ENCODE results near the gene MDGA2. TPM values are rescaled to one million over a fixed set of nuclear protein-coding genes. Genes with fewer than 3 reads are reported as not detected.

The MDGA2 gene
- total and polyA plus RNA-seq, 2 of the 4 experiments (the other 2 are of a cell fraction) = 0.02 TPM; not detected in 1

GRCh38 chr14:47189911-47190484 is 485.4 kb downstream of the MDGA2 start:
- no TSS peak for BruUV-seq (replicated peaks)
- no peak for ATAC-seq (ENCODE audit: low read depth)

More at GRCh38 chr14:47189911-47190484, 485.4 kb downstream of the MDGA2 start:
- H4K5ac ChIP-seq (ENCODE audit: low read depth, low read length) = no peak overlapping the region
- H3K79me1 ChIP-seq (ENCODE audit: low read depth in 1 of 2, low read length in 2 of 2) = no peaks in the 10 kb centered on the region
- H3K14ac ChIP-seq (replicated peaks; ENCODE audit: low read depth, low read length) = no peak overlapping the region
- TF ChIP-seq BHLHE40 (IDR thresholded peaks at IDR 0.05; ENCODE audit: low read depth, low read length) (no peak), CHD1 (IDR thresholded peaks at IDR 0.05; ENCODE audit: low read depth, low read length) (no peak), RFX5 (IDR thresholded peaks at IDR 0.05; ENCODE audit: low read depth, low read length) (no peak), MAFK (IDR thresholded peaks at IDR 0.05; ENCODE audit: low read depth, low read length) (no peak), CEBPB (IDR thresholded peaks at IDR 0.05; ENCODE audit: low read depth, low read length) (no peak), USF2 (IDR thresholded peaks at IDR 0.05; ENCODE audit: low read depth, low read length) (no peak), FOS (IDR thresholded peaks at IDR 0.05; ENCODE audit: low read depth, low read length) (no peak), POLR2A (IDR thresholded peaks at IDR 0.05; ENCODE audit: low read depth, low read length) (no peak)
- H3K4ac ChIP-seq (ENCODE audit: low read depth, low read length) = no peak overlapping the region
- ChIA-PET CTCF (no interaction called here), POLR2A (ENCODE audit: unreplicated experiment) (no interaction called here)
- dilution Hi-C loops (cut with HindIII; ENCODE audit: low sequenced_read_pairs, unreplicated experiment) (no loop called here), intact Hi-C loops (cut with micrococcal nuclease) (no loop called here), in situ Hi-C loops (cut with MboI; ENCODE audit: low sequenced_read_pairs) (no loop called here)
- no peak for DNase-seq
- H3K56ac ChIP-seq (ENCODE audit: extremely low read depth, insufficient read depth, low read length) = no peak overlapping the region
- H3K27ac ChIP-seq (ENCODE audit: insufficient read depth, low read length) = no peak overlapping the region
- peaks cover 3% of the 10 kb centered on the region; the same call in 1 of the 2 replicates for H3K9me3 ChIP-seq (ENCODE audit: control insufficient read depth, insufficient read depth, low read length)
- no peak overlapping the region for H2BK20ac ChIP-seq (ENCODE audit: low read depth, low read length)
- H2BK15ac ChIP-seq (ENCODE audit: low read depth, low read length) = no peak overlapping the region
- H3K27me3 ChIP-seq (ENCODE audit: control insufficient read depth, insufficient read depth, low read length) = no peaks in the 10 kb centered on the region
- no peak overlapping the region for H3K9ac ChIP-seq (ENCODE audit: low read depth, low read length)
- H3K18ac ChIP-seq (ENCODE audit: low read depth, low read length) = no peak overlapping the region
- no peak overlapping the region for H3K23ac ChIP-seq (ENCODE audit: low read depth, low read length)
- no CpG with 5 or more reads among the region's 5 CpGs for WGBS, 2 experiments (ENCODE audit: extremely low coverage in 2 of 2, insufficient read length in 1 of 2)
- no peaks in the 10 kb centered on the region for H3K9me1 ChIP-seq (ENCODE audit: insufficient read depth, low read length)
- no peak overlapping the region for H2AK5ac ChIP-seq (ENCODE audit: low read depth, low read length)
- no peaks in the 10 kb centered on the region for H3K36me3 ChIP-seq (ENCODE audit: control insufficient read depth, insufficient read depth, low read length)
- no peak overlapping the region for H2AK9ac ChIP-seq (replicated peaks; ENCODE audit: low read depth, low read length, poor library complexity)
- H3K4me3 ChIP-seq (ENCODE audit: insufficient read depth, low read depth, low read length) = no peak overlapping the region
- H2BK120ac ChIP-seq (ENCODE audit: low read depth, low read length) = no peak overlapping the region
- no peak overlapping the region for H4K91ac ChIP-seq (ENCODE audit: insufficient read depth, low read depth, low read length)
- no peaks in the 10 kb centered on the region for H4K20me1 ChIP-seq (ENCODE audit: insufficient read depth, low read length)
- H2BK5ac ChIP-seq (ENCODE audit: low read depth, low read length, poor library complexity, severe bottlenecking) = no peak overlapping the region
- H3K4me1 ChIP-seq (ENCODE audit: control insufficient read depth, insufficient read depth, low read length) = no peaks in the 10 kb centered on the region
- no peak overlapping the region for H4K8ac ChIP-seq (ENCODE audit: low read depth in 2 of 2, low read length in 2 of 2)
- no peak overlapping the region for H3K4me2 ChIP-seq (ENCODE audit: low read depth, low read length)
- H2AFZ ChIP-seq (replicated peaks; ENCODE audit: low read length, poor library complexity) = no peak overlapping the region

Measured in IMR-90 (cell line).